Activated T-cell treated with anti-CD3 and anti-CD28 coated beads for 48 hours (primary cell): ENCODE results near the gene PAPOLG.
A peak's percentile ranks its signal among the peaks of the same experiment; 100 is the strongest.

ENCODE experiments used
- DNase-seq: peaks from one replicate; pipeline ENCODE4 v3.0.0-alpha.2; 2020; ENCODE audit warnings: low read depth

PAPOLG gene

GRCh38 chr2:60756097-60757087 is at the start of gene PAPOLG:
PAPOLG (plus strand) TSS chr2:60756268; CDS start chr2:60756479, 211 bp downstream.
- peak; percentile 97 for DNase-seq

- DNase-seq: no peak
Observed at GRCh38 chr2:60707750-60708371, 48.2 kb upstream of the PAPOLG start.

GRCh38 chr2:60708630-60709320 is 47.3 kb upstream of the PAPOLG start:
- no peak for DNase-seq

GRCh38 chr2:60710707-60711106 is 45.4 kb upstream of the PAPOLG start:
- DNase-seq: no peak

- no peak for DNase-seq
Observed at GRCh38 chr2:60715561-60715960, 40.5 kb upstream of the PAPOLG start.

GRCh38 chr2:60717691-60718090 is 38.4 kb upstream of the PAPOLG start:
- no peak for DNase-seq

- DNase-seq: no peak
Observed at GRCh38 chr2:60719331-60719730, 36.7 kb upstream of the PAPOLG start.

GRCh38 chr2:60725466-60725865 is 30.6 kb upstream of the PAPOLG start:
- DNase-seq: no peak

- DNase-seq: no peak
Observed at GRCh38 chr2:60728855-60729254, 27.2 kb upstream of the PAPOLG start.

GRCh38 chr2:60735496-60736250 is 20.4 kb upstream of the PAPOLG start:
- peak; percentile 3 for DNase-seq

- DNase-seq: no peak
Observed at GRCh38 chr2:60738679-60739078, 17.4 kb upstream of the PAPOLG start.

- DNase-seq: no peak
Observed at GRCh38 chr2:60739156-60739555, 16.9 kb upstream of the PAPOLG start.

- DNase-seq: no peak
Observed at GRCh38 chr2:60741576-60741975, 14.5 kb upstream of the PAPOLG start.

- no peak for DNase-seq
Observed at GRCh38 chr2:60742419-60742818, 13.6 kb upstream of the PAPOLG start.

- DNase-seq: no peak
Observed at GRCh38 chr2:60745330-60745729, 10.7 kb upstream of the PAPOLG start.

GRCh38 chr2:60745761-60746160 is 10.3 kb upstream of the PAPOLG start:
- no peak for DNase-seq

GRCh38 chr2:60746318-60746717 is 9.8 kb upstream of the PAPOLG start:
- DNase-seq: no peak

GRCh38 chr2:60759654-60760053 is 3.6 kb downstream of the PAPOLG start:
- no peak for DNase-seq

- no peak for DNase-seq
Observed at GRCh38 chr2:60764736-60765534, 8.9 kb downstream of the PAPOLG start.

GRCh38 chr2:60766283-60766682 is 10.2 kb downstream of the PAPOLG start:
- DNase-seq: no peak

GRCh38 chr2:60771508-60771907 is 15.4 kb downstream of the PAPOLG start:
- no peak for DNase-seq
